ENCODE results near the gene GLI3.

The GLI3 gene

GRCh38 chr7:42105554-42106358 is 131.3 kb downstream of the GLI3 start:
- DNase-seq (ENCODE audit: low read depth, low spot score): no peak

DNA sequence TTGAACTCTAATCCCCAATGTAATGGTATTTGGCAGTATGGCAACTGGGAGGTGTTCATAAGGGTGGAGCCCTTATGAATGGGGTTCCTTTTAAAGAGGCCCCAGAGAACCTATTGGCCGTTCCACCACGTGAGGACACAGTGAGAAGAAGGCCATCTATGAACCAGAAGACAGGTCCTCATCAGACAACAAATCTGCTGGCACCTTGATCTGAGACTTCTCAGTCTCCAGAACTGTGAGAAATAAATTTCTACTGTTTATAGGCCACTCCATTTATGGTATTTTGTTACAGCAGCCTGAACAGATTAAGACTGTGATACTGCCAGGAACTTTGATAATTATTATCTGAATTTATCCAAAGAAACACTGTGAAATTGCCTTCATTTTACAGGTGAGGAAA is 132.3 kb downstream of the GLI3 start:
- DNase-seq (ENCODE audit: low read depth, low spot score): no peak

- DNase-seq (ENCODE audit: low read depth, low spot score): no peak
Observed at GRCh38 chr7:42104231-42104630, 132.8 kb downstream of the GLI3 start.

DNA sequence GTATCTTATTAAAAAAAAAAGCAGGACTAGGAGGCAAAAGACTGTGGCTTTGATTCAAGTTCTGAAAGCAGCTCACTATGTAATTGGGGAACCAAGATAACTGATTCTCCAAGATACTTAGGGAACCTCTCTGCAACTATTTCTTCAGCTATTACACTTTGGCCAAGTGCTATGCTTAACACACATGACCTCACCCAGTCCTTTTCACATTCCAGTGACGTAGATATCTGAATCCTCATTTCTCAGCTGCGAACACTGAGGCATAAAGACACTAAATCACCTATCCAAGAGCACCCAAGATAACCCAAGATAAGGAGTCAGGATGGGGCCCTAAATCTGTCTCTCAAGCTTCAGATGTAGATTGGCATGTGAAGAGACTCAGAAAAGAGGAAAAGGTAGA is 133.6 kb downstream of the GLI3 start:
- no peak for DNase-seq (ENCODE audit: low read depth, low spot score)

GRCh38 chr7:42103020-42103419 is 134.0 kb downstream of the GLI3 start:
- no peak for DNase-seq (ENCODE audit: low read depth, low spot score)

DNA sequence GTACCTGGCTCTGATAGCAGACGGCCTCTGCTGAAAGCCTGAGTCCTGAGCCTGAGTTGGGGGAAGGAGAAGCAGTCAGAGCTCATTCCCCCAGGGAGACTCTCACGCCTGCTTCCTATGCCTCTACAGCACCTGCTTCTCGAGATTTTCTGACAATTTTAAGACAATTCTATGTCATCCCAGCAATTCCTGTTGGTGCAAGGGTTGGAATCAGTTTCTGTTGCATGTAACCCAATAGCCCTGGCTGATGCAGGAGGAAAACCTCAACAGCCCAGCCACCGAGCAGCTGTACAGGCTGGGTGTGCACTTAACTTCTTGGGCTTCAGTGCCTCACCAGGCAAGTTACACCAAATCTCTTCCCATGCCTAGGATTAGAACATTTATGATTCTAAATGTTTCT is 134.7 kb downstream of the GLI3 start:
- no peak for DNase-seq (ENCODE audit: low read depth, low spot score)

- DNase-seq (ENCODE audit: low read depth, low spot score): no peak
Observed at GRCh38 chr7:42100156-42100508, 136.9 kb downstream of the GLI3 start.

DNA sequence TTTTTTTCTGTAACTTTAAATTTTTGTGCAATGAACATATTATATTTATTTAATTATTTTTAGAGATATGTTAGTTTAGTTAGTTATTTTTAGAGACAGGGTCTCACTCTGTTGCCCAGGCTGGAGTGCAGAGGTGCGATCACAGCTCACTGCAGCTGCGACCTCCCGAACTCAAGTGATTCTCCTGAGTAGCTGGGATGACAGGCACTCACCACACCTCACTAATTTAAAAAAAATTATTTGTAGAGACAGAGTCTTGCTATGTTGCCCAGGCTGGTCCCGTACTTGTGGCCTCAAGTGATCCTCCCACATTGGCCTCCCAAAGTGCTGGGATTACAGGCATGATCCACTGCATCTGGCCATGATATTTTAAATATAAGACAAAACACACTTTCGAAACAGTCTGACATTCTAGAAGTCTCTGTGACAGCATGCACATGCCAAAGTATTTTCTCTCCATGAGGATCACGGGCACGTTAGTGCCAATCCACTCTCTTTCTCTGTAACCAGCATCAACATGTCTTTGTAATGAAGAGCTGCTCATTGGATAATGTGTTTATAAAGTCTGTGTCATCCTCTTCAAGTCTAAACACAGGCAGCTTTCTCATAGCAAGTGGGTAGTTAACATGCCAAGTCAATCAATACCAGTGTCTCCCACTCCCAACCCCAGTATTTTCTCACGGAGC is 137.4 kb downstream of the GLI3 start:
- no peak for DNase-seq (ENCODE audit: low read depth, low spot score)

DNA sequence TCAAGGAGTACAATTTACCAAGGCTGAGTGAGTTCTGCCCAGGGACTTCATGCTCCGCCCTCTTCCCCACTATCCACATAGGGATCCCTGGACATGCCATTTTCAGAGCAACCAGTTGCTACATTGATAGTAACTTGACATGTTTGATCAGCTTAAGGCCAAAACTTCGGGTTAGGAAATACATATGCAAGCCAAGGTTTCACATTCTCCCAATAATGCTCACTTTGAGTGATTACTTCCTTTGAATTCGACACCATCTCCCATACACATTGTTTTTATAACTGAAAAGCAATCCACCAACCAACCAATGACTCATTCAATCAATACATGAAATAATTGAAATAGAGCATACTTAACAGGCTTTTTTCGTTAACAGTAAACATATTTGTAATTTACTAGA is 137.9 kb downstream of the GLI3 start:
- DNase-seq (ENCODE audit: low read depth, low spot score): no peak

DNA sequence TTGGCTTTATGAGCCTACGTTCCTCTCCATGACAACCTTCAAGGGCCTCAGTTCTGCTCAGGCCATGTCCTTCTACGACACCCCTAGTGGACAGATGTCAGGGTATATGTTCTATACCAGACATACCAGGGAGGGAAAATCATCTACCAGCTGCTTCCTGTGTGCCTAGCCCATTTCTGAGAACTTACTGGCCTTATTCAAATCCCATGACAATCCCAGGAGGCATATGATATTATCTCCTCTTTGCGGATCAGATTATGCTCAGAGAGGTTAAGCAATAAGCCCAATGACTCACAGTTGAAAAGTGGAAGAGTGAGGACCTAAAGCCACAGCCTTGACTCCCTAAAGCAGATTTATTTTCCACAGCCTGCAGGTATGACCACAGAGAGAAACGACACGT is 139.3 kb downstream of the GLI3 start:
- DNase-seq (ENCODE audit: low read depth, low spot score): no peak

DNA sequence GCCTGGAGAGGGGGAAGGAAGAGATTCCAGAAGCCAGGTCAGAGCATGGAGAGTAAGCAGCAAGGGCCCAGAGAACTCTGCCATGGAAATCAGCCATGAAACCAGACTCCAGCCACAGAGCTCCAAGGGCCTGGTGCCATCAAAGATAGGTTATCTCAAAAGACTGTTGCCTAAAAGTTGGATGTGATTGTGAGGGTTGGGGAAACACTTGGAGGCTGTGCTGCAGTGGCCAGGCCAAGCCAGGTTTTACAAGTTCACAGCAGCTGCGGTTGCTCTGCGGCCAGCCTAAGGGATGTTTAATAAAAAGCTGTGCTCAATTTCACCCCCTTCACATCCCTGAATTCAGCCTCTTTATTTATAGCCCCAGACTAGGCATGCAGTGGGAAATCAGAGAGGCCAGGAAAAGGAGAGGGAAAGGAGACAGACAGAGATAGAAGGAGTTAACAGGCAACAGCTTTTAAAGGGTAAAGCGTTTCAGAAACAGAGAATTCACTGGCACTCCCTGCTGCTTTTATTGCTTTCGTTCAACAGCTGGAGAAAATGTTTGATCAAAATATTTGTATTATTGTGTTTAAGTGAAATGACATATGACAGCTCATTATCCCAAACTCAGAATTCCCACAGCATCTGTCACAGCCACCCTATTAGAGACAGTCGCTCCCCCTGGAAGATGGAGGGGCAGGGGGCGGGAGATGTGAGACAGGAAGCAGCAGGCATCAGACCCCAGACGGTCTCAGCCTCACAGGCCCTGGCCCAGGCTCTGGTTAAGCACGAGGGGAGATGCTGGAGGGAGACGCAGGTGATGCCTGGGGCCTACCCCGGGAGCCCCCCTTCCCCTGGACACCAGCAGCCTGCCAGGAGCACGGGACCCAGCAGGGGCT is 140.1 kb downstream of the GLI3 start:
- peak; percentile 61 for DNase-seq (ENCODE audit: low read depth, low spot score)

GRCh38 chr7:42096268-42096667 is 140.7 kb downstream of the GLI3 start:
- no peak for DNase-seq (ENCODE audit: low read depth, low spot score)

DNA sequence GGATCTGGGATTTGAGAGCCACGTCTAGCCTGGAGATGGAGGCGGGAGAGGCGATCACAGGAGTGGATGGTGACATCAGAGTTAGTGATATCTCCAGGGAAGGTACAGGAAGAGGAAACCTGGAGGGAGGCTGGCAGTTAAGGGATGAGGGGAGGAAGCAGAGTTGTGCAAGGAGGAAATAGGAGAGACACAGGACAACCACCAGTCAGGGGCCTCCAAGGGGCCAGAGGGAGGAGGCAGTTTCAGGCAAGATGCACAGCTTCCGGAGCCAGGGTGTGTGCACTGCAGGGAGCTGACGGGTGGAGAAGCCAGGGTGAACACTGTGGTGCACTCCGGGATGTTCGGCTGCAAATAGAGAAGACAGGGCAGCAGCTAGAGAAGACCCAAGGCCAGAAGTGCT is 141.2 kb downstream of the GLI3 start:
- DNase-seq (ENCODE audit: low read depth, low spot score): no peak

GRCh38 chr7:42093349-42093905 is 143.6 kb downstream of the GLI3 start:
- no peak for DNase-seq (ENCODE audit: low read depth, low spot score)

DNA sequence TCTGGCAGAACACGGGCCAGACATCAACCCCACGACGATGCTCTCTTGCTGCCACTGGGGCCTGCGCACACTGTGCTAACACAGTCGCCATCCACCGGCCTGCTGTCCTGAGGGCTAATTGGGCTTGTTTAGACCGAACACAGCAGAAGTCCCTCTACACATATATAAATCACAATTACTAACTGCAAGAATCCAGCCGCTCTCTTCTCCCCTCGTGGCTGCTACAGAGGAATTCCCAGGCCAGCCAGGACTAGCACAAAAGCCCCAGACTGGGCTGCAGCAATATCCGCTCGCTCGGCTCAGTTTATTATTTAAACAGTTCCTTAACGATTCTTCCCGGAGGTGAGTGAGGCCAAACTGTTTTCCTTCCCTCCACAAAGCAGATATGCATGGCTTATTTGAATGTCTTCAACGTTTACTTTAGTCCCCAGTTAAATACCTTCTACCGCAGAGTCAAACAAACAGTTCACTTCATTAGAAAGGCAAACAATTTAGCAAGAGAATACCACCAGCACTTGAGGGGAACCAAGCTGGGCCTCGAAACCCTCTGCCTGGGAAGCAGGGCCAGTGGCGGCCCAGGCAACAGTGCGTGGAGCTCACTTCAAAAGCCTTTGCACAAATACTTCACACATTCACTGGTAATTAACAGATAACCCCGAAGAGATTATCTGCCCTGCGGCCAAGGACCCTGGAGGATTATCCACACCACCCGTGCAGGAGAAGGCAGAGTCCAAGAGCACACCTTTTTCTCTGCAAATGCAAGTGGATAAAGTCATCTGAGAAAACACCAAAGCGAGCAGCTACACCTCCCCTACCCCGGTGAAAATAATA is 145.3 kb downstream of the GLI3 start:
- peak; percentile 90 for DNase-seq (ENCODE audit: low read depth, low spot score)

DNA sequence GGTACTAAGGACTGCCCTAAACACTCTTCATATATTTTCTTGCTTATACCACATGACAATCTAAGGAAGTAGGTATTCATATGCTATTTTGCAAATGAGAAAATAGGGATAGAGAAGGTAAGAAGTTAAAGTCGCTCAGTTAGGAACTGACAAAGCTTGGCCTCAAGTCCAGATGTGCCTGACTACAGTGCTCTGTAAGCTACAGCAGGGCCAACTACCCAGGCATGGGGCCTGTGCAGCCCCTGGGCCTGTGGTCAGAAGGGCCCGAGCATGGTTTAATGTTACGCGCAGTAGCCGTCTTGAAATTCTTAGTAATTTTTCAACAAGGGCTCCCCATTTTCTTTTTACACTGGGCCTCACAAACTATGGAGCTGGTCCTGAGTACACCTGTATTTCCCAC is 146.2 kb downstream of the GLI3 start:
- no peak for DNase-seq (ENCODE audit: low read depth, low spot score)

DNA sequence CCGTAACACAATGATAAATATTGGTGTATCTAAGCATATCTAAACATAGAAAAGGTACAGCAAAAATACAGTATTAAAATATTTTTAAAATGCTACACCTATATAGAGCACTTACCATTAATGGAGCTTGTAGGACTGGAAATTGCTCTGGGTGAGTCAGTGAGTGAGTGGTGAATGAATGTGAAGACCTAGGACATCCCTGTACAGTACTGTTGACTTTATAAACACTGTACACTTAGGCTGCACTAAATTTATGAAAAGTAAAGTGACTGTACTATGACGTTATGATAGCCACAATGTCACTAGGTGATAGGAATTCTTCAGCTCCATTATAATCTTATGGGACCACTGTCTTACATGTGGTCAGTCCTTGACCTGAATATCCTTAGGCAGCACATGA is 147.0 kb downstream of the GLI3 start:
- no peak for DNase-seq (ENCODE audit: low read depth, low spot score)

GRCh38 chr7:42087616-42088015 is 149.4 kb downstream of the GLI3 start:
- no peak for DNase-seq (ENCODE audit: low read depth, low spot score)

GRCh38 chr7:42085531-42085930 is 151.5 kb downstream of the GLI3 start:
- DNase-seq (ENCODE audit: low read depth, low spot score): no peak

DNA sequence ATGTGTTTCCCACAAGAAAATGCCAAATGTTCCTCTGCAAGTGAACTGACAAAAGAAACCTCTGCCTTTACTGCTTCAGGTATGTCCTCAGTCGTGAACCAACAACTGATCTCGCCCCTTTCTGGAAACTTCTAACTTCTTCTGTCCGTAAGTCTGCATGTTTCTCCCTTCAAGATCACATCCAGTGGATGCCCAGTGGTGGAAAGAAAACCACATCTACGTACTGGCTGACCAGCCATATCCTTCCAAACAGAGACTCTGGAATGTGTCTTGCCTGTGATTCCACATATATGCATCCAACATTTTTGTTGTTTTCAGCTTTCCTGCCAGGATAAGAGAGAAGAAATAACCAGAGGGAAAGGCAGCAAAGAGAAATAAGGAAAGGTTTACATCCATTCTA is 152.7 kb downstream of the GLI3 start:
- no peak for DNase-seq (ENCODE audit: low read depth, low spot score)

GRCh38 chr7:42083284-42083683 is 153.7 kb downstream of the GLI3 start:
- no peak for DNase-seq (ENCODE audit: low read depth, low spot score)
